HEK293 (cell line): ENCODE data around the gene PCBP3.

Experiments used
- CTCF ChIP-seq: fragments of 450-650 bp; formaldehyde crosslinking; IDR thresholded peaks from 2 replicates; pipeline ENCODE4 v1.5.1; 2016; ENCODE audit warnings: missing biosample characterization, missing genetic modification characterization
- SCRT2 ChIP-seq: fragments of 450-650 bp; formaldehyde crosslinking; IDR thresholded peaks from 2 replicates; pipeline ENCODE4 v1.5.1; 2016; ENCODE audit warnings: missing biosample characterization, missing genetic modification characterization
- ZFP37 ChIP-seq: fragments of 450-650 bp; formaldehyde crosslinking; IDR thresholded peaks from 2 replicates; pipeline ENCODE4 v1.5.1; 2016; ENCODE audit warnings: missing biosample characterization, missing genetic modification characterization
- ZNF121 ChIP-seq: fragments of 450-650 bp; formaldehyde crosslinking; IDR thresholded peaks from 2 replicates; pipeline ENCODE4 v1.5.1; 2016; ENCODE audit warnings: missing biosample characterization, missing genetic modification characterization

- TF ChIP-seq ZFP37 (tag by site-specific recombination) (no peak), ZNF121 (tag by site-specific recombination) (no peak), CTCF (tag by site-specific recombination) (no peak), SCRT2 (tag by site-specific recombination) (no peak)
These were observed 66.3 kb downstream of the PCBP3 start for GRCh38 chr21:45709696-45710268.
